Activated T-helper 2 cell treated with anti-CD3 and anti-CD28 coated beads, Interferon-gamma antibody, Interleukin-2, Interleukin-4, amounts not matched to agents 10 μg/mL and 5 μg/mL and 100 μg/mL, durations not matched to agents 14 hours and 24 hours and 36 hours (primary cell): ENCODE results near the gene STRA6. TPM values are rescaled to one million over a fixed set of nuclear protein-coding genes. Genes with fewer than 3 reads are reported as not detected.

ENCODE experiments used
- DNase-seq: peaks from one replicate; pipeline ENCODE4 v3.0.0; 2021; ENCODE audit warnings: low spot score
- H3K27ac Mint-ChIP-seq: one replicate; pipeline ENCODE4 v1.8.0; 2021; ENCODE audit warnings: mixed read lengths
- H3K27me3 Mint-ChIP-seq: one replicate; pipeline ENCODE4 v1.8.0; 2021; ENCODE audit warnings: low read depth, mixed read lengths
- H3K36me3 Mint-ChIP-seq: one replicate; pipeline ENCODE4 v1.8.0; 2021; ENCODE audit warnings: low read depth, mixed read lengths
- H3K4me1 Mint-ChIP-seq: one replicate; pipeline ENCODE4 v1.8.0; 2021; ENCODE audit warnings: low read depth, mixed read lengths
- H3K4me3 Mint-ChIP-seq: one replicate; pipeline ENCODE4 v1.8.0; 2021; ENCODE audit warnings: low read depth, mild to moderate bottlenecking, moderate library complexity, mixed read lengths
- H3K9me3 Mint-ChIP-seq: one replicate; pipeline ENCODE4 v1.8.0; 2021; ENCODE audit warnings: mixed read lengths
- intact Hi-C: fragments of 100-400 bp; cut with micrococcal nuclease; formaldehyde crosslinking; loops from one replicate; pipeline ENCODE4 v1.15.1; 2023
- total RNA-seq: library from RNA; stranded (reverse); gene quantifications from 2 replicates; pipeline ENCODE4 v1.2.3, GENCODE V29; 2022

STRA6 gene
- total RNA-seq, 1 donor from 2014 or later, result not detected

DNA sequence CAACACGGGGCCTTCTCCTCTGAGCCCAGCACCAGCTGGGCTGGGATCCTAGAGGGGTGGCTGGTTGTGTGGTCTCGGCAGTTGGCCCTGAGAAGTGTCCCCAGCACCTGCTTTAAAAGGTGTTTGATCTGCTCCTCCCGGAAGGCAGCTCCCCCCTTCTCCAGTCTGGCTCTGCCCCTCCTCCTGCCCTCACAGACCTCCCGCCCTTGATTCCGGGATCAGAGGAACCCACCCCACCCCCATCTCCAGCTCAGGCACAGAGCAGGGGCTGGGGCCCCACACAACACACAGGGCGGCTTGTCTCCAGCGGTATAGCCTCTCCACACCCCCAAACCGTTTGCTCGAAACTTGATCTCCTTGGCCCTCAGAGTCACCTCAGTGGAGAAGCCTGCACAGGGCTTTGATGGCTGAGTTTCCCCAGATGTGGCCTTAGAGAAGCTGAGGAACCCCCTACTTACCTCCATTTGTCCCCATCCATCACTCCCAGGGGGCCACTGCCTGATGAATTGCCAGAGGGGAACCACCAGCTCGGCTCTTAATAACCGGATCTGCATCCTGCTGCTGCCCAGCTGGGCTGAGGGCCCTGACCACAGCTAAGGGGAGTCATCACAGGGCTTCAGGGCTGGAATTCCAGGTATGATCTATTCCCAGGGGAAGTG, 6.4 kb upstream of the STRA6 start:
- DNase-seq, result no peak
- Mint-ChIP-seq H3K36me3 (no peaks in the 10 kb centered on the region), H3K9me3 (no peaks in the 10 kb centered on the region), H3K27me3 (peaks cover 10% of the 10 kb centered on the region), H3K27ac (no peak overlapping the region), H3K4me3 (no peak overlapping the region), H3K4me1 (no peaks in the 10 kb centered on the region)
- intact Hi-C loops, result no loop called here

DNA sequence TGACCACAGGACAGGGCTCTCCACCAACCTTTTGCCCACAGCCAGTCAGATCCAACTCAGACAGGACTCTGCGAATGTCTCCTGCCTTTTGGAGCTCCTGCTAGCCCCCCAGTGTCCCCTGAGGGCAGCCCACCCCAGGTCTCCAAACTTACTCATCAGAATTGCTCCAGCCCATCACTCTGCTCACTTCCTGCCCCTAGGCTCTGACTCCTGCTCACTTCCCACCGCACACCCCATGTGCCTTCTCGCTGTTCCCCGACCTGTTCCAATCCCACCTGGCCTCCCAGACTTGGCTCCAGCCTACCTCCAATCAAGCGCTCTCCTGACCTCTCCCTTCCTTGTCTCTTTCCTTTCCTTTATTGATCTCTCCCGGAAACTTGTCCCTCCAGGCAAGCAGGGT, 5.9 kb upstream of the STRA6 start:
- Mint-ChIP-seq H3K4me1 (no peaks in the 10 kb centered on the region), H3K27me3 (peaks cover 11% of the 10 kb centered on the region), H3K27ac (no peak overlapping the region), H3K4me3 (no peak overlapping the region), H3K9me3 (no peaks in the 10 kb centered on the region), H3K36me3 (no peaks in the 10 kb centered on the region)
- no peak for DNase-seq
- intact Hi-C loops, result no loop called here

DNA sequence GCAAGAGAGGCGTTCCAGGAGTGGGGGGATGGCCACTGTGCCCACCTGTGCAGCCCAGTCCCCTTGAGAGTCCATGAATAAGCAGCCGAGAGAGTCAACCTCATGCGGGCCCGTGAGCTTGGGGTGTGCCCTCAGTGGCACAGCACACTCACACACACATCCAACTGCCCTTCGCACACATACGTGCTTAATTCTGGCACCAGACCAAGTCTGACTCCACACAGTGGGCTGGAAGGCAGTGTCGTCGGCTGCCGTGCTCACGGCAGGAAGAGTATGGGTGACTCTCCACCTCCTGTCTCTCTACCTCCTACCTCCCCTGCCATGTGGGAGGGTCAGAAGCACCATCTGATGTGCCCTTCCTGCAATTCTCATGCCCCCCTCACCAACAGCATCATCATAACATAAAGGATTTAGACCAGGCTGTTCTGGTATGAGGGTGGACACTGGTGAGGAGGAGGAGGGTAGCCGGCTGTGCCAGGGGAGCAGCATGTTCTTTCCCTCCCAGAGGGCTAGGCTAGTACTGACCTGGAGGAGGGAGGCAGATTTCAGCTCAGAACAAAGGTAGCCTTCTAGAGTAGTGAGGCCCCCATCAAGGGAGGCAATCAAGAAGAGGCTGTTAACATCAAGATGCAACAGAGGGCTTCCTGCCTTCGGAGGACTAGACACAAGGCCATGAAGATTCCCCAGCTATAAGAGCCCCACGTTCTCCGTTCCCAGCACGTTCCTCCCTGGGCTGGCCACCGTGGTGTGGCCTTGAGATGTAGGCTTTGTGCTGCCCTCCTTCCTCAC, 5.3 kb upstream of the STRA6 start:
- Mint-ChIP-seq H3K27ac (no peak overlapping the region), H3K9me3 (no peaks in the 10 kb centered on the region), H3K4me1 (no peaks in the 10 kb centered on the region), H3K4me3 (no peak overlapping the region), H3K27me3 (peaks cover 17% of the 10 kb centered on the region), H3K36me3 (no peaks in the 10 kb centered on the region)
- intact Hi-C loops, result no loop called here
- DNase-seq, result no peak

DNA sequence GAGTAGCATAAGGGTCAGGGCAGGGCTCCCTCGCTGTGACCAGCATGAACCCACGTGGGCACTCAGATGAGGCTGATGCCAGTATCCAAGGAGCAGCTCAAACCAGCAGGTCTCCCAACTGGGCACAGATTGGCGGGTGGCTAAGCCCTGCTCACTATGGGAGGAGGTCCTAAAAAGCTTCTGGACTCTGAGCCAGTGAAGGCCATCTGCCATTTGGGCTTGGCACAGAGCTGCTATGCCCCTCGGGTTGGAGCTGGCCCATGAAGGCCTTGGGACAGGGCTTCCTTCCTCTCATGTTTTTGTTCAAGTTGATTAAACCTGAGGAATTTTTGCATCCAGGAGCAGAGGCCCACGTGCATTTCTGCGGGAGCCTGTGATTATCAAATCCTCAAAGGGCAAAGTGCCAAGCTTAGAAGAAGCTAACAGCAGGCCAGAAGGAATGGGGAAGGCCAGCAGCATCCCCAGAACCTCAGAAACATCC, 4.3 kb upstream of the STRA6 start:
- intact Hi-C loops, result no loop called here
- H3K27me3 Mint-ChIP-seq, result peaks cover 17% of the 10 kb centered on the region
- H3K4me3 Mint-ChIP-seq, result no peak overlapping the region
- no peaks in the 10 kb centered on the region for H3K4me1 Mint-ChIP-seq
- no peaks in the 10 kb centered on the region for H3K9me3 Mint-ChIP-seq
- H3K27ac Mint-ChIP-seq, result no peak overlapping the region
- no peaks in the 10 kb centered on the region for H3K36me3 Mint-ChIP-seq
- DNase-seq, result no peak

DNA sequence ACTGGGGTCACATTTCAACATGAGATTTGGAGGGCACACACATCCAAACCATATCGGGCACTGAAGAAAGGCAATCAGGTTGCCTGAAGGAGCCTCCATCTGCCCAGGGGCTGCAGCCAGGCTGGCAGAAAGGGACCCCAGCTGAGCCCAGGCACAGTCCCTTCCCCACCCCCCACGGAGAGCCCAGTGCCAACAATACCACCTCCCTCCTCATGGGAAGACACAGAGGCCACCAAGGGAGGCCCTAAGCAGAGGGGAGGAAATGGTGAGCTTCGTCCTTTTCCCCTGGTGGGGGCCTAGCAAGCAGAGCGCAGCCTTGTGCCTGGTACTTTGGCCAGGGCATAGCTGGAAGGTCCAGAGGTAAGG, 3.0 kb upstream of the STRA6 start:
- no peak for DNase-seq
- H3K4me3 Mint-ChIP-seq, result no peak overlapping the region
- no peaks in the 10 kb centered on the region for H3K36me3 Mint-ChIP-seq
- no peak overlapping the region for H3K27ac Mint-ChIP-seq
- H3K9me3 Mint-ChIP-seq, result no peaks in the 10 kb centered on the region
- intact Hi-C loops, result no loop called here
- H3K4me1 Mint-ChIP-seq, result no peaks in the 10 kb centered on the region
- H3K27me3 Mint-ChIP-seq, result peaks cover 17% of the 10 kb centered on the region

DNA sequence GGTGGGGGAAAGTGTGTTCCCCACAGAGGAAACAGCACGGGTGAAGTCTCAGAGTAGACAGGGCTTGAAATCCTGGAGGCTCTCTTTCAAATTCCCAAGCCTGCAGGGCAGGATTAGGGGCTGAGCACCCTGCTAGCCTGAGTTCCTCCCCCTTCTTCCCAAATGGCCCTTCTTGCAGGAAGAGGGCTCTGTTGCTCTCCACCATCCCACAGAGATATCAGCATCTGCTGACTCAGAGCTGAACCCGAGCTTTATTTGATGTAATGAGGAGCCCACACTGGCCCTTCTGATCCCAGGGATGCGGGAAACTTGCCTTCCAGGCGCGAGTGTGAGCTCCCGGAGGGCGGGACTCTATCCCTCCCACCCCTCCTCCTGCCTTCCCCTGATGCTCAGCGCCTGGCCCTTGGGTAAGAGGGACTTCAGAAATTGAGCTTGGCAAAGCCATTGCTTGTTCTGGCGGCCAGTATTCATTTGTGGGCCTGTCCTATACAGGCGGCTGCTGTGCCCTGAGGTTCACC, 1.4 kb upstream of the STRA6 start:
- no peaks in the 10 kb centered on the region for H3K36me3 Mint-ChIP-seq
- no peak for DNase-seq
- H3K4me3 Mint-ChIP-seq, result no peak overlapping the region
- intact Hi-C loops, result no loop called here
- H3K9me3 Mint-ChIP-seq, result no peaks in the 10 kb centered on the region
- no peak overlapping the region for H3K27ac Mint-ChIP-seq
- peaks cover 17% of the 10 kb centered on the region for H3K27me3 Mint-ChIP-seq
- no peaks in the 10 kb centered on the region for H3K4me1 Mint-ChIP-seq

DNA sequence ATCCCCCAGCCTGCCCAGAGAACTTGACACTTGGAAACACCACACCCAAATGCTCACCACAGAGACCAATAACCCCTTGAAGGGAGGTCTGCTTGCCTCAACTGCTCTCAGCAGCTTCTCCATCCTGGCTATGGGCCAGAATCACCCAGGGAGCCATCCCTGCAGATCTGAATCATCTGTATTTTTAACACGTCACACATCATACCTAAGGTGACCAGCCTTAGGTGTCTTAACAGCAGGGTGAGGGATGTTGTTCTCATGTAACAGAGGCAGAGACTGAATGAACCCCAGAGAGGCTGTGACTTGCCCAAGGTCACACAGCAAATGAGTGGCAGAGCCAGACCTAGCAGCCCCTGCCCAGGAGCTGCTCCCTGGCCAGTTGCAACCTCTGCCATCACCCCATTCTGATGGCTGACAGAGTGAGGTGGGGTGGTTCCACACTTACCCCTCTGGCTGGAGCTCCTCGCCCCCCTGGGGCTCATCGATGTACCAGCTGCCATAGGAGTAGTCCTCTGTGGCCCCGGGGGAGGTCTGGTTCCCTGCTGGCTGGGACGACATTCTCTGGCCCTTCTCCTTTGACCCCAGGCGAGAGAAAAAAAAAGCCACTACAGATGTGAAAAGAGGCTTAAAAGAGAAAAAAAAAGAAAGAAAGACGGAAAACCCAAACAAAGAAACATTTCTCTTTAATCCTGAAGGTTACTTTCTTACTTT, 722 bp downstream of the STRA6 start:
- Mint-ChIP-seq H3K4me1 (no peaks in the 10 kb centered on the region), H3K27ac (no peak overlapping the region), H3K9me3 (no peaks in the 10 kb centered on the region), H3K4me3 (no peak overlapping the region), H3K36me3 (no peaks in the 10 kb centered on the region), H3K27me3 (peaks cover 10% of the 10 kb centered on the region)
- intact Hi-C loops, result no loop called here
- DNase-seq, result no peak

DNA sequence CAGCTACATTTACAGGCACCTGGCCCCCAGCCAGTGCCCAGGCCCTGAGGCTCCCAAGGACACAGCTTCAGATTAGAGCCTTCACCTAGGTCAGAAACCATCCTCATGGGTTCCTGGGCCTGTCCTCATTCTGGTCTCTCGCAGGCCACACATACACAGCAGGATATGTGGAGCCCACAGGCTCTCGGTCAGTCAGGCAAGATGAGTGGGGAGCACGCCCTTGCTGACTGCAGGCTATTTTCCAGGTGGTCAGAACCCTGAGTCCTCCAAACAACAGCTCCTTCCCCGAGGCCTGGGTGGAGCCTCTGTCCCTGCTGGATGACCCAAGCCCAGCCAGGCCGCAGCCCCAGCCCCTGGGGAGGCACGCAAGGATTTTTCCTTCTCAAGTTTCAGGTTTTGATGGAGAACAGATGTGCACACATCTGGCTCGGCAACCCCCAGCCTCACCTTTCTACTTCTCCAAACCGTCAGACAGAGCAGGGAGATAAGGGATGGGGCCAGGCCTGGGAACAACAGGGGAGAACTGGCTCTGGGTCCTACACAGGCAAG, 1.6 kb downstream of the STRA6 start:
- intact Hi-C loops, result no loop called here
- peaks cover 7% of the 10 kb centered on the region for H3K27me3 Mint-ChIP-seq

DNA sequence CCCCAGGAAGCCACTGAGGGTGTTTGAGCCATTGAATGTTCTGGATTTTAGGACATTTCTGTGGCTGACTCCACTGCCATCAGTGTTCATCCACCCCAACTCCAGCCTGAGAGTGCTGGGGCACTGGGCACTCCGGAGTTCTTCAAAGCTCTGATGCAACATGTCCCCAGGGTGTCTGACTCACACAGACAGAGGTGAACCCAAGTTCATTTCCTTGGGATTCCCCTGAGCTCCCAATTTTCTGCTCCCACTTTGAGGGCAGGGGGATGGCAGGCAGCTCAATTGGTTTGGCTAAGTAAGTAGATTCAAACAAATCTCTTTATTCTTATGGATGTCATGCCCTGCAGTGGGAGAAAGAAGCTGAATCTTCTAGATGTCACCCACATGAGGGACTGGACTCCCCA, 2.2 kb downstream of the STRA6 start:
- Mint-ChIP-seq H3K9me3 (no peaks in the 10 kb centered on the region), H3K4me1 (no peaks in the 10 kb centered on the region), H3K27ac (no peak overlapping the region), H3K36me3 (no peaks in the 10 kb centered on the region), H3K27me3 (peaks cover 7% of the 10 kb centered on the region), H3K4me3 (no peak overlapping the region)
- intact Hi-C loops, result no loop called here
- DNase-seq, result no peak

More for the DNA sequence above, 1.6 kb downstream of the STRA6 start:
- H3K27ac Mint-ChIP-seq, result no peak overlapping the region
- H3K36me3 Mint-ChIP-seq, result no peaks in the 10 kb centered on the region
- no peak overlapping the region for H3K4me3 Mint-ChIP-seq
- no peaks in the 10 kb centered on the region for H3K4me1 Mint-ChIP-seq
- DNase-seq, result no peak
- no peaks in the 10 kb centered on the region for H3K9me3 Mint-ChIP-seq

DNA sequence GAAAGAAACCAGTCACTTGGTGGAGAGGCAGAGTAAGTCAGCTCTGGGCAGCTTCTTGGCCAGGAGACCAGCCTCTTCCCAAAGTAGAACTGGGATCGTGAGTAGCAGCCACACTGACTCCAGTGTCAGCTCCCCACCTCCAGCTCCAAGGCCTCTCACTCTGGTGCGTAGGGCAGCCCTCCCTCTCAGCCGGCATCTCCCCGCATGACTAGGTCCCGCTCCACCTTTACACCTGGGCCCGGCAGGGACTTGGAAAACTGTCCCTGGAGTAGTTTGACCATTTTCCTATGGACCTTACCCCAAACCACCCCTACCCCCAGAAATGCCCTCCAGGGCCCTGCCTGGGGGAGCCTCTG, 3.3 kb downstream of the STRA6 start:
- H3K36me3 Mint-ChIP-seq, result no peaks in the 10 kb centered on the region
- intact Hi-C loops, result no loop called here
- H3K4me3 Mint-ChIP-seq, result no peak overlapping the region
- no peak for DNase-seq
- H3K4me1 Mint-ChIP-seq, result no peaks in the 10 kb centered on the region
- no peaks in the 10 kb centered on the region for H3K9me3 Mint-ChIP-seq
- peaks cover 7% of the 10 kb centered on the region for H3K27me3 Mint-ChIP-seq
- H3K27ac Mint-ChIP-seq, result no peak overlapping the region

DNA sequence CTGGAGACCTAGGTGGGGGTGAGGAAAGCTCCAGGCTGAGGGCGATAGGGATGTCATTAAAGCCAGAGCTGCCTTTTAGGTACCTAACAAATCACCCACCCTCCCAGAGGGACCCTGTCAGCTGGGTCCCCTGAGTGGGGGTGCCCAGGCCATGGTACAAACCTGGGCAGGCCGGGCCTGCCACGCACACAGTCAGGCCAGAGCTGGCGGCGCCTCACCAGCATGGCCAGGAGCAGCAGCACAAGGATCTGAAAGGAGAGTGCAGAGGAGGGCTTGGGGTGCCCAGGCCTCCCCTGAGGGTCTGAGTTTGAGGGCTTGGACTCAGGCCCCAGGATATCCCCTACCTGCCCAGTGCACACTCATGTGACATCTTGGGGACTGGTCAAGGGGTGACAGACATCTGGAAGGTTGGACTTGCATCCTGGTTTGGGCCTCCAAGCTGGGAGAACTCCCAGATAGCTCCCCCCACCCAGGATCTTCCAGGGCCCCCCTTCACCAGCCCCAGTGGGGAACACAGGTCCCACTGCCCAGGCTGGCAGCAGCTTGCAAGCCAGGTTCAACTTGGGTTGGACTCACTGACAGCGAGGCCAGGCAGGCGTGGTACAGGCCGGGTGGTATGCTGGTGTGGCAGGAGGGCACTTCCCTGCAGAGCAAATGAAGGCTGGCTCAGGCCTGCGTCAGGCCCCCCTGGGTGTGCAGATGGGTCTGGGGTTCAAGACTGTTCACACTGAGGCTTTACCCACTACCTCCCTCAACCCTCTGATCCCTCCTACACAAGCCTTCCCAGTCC, 5.2 kb downstream of the STRA6 start:
- Mint-ChIP-seq H3K27me3 (no peaks in the 10 kb centered on the region), H3K27ac (no peak overlapping the region), H3K9me3 (no peaks in the 10 kb centered on the region), H3K4me3 (no peak overlapping the region), H3K36me3 (no peaks in the 10 kb centered on the region), H3K4me1 (no peaks in the 10 kb centered on the region)
- intact Hi-C loops, result no loop called here
- no peak for DNase-seq

DNA sequence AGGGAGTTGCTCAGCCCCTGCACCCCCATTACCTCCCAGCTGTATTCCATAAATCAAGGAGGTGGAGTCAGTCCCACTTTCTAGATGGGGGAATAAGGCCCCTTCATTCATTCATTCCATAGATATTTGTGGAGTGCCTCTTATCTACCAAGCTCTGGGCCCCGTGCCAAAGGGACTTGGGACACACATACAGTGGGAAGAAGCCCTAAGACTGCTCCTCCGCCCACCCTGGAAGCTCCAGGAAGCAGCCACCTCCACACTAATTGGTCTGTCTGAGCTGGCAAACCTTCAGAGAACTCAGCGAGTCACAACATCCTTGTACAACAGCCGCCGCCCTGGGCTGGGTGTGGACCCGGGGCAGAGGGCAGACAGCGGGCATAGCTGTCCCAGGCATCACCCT, 6.4 kb downstream of the STRA6 start:
- Mint-ChIP-seq H3K4me1 (no peaks in the 10 kb centered on the region), H3K9me3 (no peaks in the 10 kb centered on the region), H3K4me3 (no peak overlapping the region), H3K27me3 (no peaks in the 10 kb centered on the region), H3K36me3 (no peaks in the 10 kb centered on the region), H3K27ac (no peak overlapping the region)
- intact Hi-C loops, result no loop called here
- DNase-seq, result no peak
